ENCODE measurements around the gene C4orf50. TPM values are rescaled to one million over a fixed set of nuclear protein-coding genes. Genes with fewer than 3 reads are reported as not detected.
A peak's percentile ranks its signal among the peaks of the same experiment; 100 is the strongest.

The C4orf50 gene
- total RNA-seq, 1 donor from 2014 or later, result 0.05 TPM

- Mint-ChIP-seq H3K27ac (ENCODE audit: unreplicated experiment) (no peak overlapping the region), H3K4me1 (ENCODE audit: unreplicated experiment) (peaks cover 9% of the 10 kb centered on the region), H3K27me3 (ENCODE audit: unreplicated experiment) (peaks cover 1% of the 10 kb centered on the region), H3K36me3 (ENCODE audit: low read depth, unreplicated experiment) (peaks cover 5% of the 10 kb centered on the region), H3K4me3 (ENCODE audit: unreplicated experiment) (no peak overlapping the region), H3K9me3 (ENCODE audit: unreplicated experiment) (no peaks in the 10 kb centered on the region)
- TF ChIP-seq, protein P1, sequence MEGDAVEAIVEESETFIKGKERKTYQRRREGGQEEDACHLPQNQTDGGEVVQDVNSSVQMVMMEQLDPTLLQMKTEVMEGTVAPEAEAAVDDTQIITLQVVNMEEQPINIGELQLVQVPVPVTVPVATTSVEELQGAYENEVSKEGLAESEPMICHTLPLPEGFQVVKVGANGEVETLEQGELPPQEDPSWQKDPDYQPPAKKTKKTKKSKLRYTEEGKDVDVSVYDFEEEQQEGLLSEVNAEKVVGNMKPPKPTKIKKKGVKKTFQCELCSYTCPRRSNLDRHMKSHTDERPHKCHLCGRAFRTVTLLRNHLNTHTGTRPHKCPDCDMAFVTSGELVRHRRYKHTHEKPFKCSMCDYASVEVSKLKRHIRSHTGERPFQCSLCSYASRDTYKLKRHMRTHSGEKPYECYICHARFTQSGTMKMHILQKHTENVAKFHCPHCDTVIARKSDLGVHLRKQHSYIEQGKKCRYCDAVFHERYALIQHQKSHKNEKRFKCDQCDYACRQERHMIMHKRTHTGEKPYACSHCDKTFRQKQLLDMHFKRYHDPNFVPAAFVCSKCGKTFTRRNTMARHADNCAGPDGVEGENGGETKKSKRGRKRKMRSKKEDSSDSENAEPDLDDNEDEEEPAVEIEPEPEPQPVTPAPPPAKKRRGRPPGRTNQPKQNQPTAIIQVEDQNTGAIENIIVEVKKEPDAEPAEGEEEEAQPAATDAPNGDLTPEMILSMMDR (IDR thresholded peaks at IDR 0.05; ENCODE audit: unreplicated experiment), result no peak
- no peak for DNase-seq (ENCODE audit: low spot score)
Measured at GRCh38 chr4:6020613-6021012, 2.4 kb upstream of the C4orf50 start.

DNA sequence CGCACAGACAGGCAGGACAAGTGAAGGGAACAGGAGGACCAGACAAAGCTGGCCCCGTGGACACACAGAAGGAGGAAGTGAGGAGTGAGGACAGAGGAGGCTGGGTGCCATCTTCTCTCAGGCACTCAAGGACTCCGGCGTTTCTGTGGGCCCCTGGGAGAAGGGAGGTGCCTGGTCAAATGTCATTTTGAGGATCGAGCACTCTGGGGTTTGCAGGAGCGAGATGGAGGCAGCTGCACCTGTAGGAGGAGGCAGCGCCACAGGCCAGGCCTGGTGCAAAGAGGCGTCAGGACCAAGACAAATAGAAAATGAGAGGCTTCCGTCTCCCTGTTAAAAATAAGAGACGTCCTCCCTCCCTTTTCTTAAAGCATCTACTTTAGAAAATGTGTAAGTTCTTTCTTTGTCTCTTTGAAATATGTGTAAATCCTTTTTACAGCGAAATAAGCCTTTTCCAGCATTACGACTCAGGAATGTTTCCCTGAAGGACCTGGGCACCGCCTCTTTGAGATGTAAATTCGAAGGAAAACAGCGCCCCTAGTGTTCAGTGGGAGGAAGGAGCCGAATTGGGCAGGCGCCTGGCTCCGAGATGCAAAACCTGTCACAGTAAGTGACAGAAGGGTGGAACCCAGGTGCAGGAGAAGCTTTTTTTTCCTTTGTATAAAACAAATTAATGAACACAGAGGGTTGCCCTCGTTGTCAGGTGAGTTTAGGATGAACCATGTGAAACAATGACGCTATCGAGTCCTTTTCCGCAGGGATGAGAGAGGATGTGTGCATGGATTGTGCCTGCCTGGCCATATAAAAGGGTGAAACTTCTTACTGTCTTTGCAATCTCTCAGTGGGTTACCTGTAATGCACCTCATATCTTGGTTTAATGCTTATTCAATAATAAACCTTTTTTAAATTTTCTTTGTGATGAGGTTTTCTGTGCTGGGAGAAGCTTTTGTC is 1.4 kb upstream of the C4orf50 start:
- Mint-ChIP-seq H3K27me3 (ENCODE audit: unreplicated experiment) (peaks cover 1% of the 10 kb centered on the region), H3K36me3 (ENCODE audit: low read depth, unreplicated experiment) (peaks cover 5% of the 10 kb centered on the region), H3K9me3 (ENCODE audit: unreplicated experiment) (no peaks in the 10 kb centered on the region), H3K4me3 (ENCODE audit: unreplicated experiment) (no peak overlapping the region), H3K4me1 (ENCODE audit: unreplicated experiment) (peaks cover 9% of the 10 kb centered on the region), H3K27ac (ENCODE audit: unreplicated experiment) (no peak overlapping the region)
- DNase-seq (ENCODE audit: low spot score), result peak; percentile 71
- TF ChIP-seq, protein P1 (IDR thresholded peaks at IDR 0.05; ENCODE audit: unreplicated experiment), result peak; percentile 88

- no peak for DNase-seq (ENCODE audit: low spot score)
- Mint-ChIP-seq H3K9me3 (ENCODE audit: unreplicated experiment) (no peaks in the 10 kb centered on the region), H3K4me1 (ENCODE audit: unreplicated experiment) (no peaks in the 10 kb centered on the region), H3K27me3 (ENCODE audit: unreplicated experiment) (peaks cover 1% of the 10 kb centered on the region), H3K27ac (ENCODE audit: unreplicated experiment) (no peak overlapping the region), H3K4me3 (ENCODE audit: unreplicated experiment) (no peak overlapping the region), H3K36me3 (ENCODE audit: low read depth, unreplicated experiment) (peaks cover 5% of the 10 kb centered on the region)
- TF ChIP-seq, protein P1 (IDR thresholded peaks at IDR 0.05; ENCODE audit: unreplicated experiment), result no peak
Measured at GRCh38 chr4:6017800-6018199, 431 bp downstream of the C4orf50 start.

DNA sequence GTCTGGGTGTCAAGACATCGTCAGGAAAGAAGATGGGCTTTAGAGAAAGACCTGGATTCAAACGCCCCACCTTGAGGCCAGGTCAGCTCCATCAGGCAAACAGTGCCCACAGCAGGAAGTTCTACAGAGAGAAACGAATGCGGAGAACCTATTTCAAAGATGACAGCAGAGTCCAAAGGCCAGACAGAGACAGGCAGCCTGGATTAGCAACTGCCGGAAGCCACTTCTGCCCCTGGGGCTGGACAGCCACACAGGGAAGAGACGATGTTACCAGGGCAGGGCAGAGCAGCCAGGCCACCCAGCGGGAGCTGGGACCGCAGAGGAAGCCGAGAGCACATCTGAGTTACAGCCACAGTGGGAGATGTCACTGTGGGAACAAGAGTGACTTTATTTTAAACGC is 1.2 kb downstream of the C4orf50 start:
- Mint-ChIP-seq H3K27me3 (ENCODE audit: unreplicated experiment) (peaks cover 1% of the 10 kb centered on the region), H3K27ac (ENCODE audit: unreplicated experiment) (no peak overlapping the region), H3K9me3 (ENCODE audit: unreplicated experiment) (no peaks in the 10 kb centered on the region), H3K4me1 (ENCODE audit: unreplicated experiment) (no peaks in the 10 kb centered on the region), H3K4me3 (ENCODE audit: unreplicated experiment) (no peak overlapping the region), H3K36me3 (ENCODE audit: low read depth, unreplicated experiment) (peaks cover 5% of the 10 kb centered on the region)
- no peak for DNase-seq (ENCODE audit: low spot score)
- TF ChIP-seq, protein P1 (IDR thresholded peaks at IDR 0.05; ENCODE audit: unreplicated experiment), result no peak

DNA sequence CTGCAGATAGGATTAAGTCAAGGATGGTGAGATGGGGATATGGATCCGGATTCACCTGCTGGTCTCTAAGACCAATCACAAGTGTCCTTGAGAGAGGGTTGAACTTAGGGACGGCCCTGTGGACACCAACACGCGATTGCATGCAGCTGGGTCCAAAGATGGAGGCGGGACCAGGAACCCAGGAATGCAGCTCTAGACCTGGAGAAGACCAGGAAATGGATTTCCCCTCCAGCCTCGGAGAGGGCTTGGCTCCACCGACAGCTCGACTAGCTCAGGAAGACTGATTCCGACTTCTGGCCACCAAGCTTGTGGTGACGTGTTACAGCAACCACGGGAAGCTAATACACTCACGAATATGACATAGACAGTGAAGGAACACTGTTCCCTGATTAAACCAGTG is 4.7 kb downstream of the C4orf50 start:
- Mint-ChIP-seq H3K27me3 (ENCODE audit: unreplicated experiment) (peaks cover 8% of the 10 kb centered on the region), H3K27ac (ENCODE audit: unreplicated experiment) (no peak overlapping the region), H3K4me3 (ENCODE audit: unreplicated experiment) (no peak overlapping the region), H3K9me3 (ENCODE audit: unreplicated experiment) (no peaks in the 10 kb centered on the region), H3K36me3 (ENCODE audit: low read depth, unreplicated experiment) (no peaks in the 10 kb centered on the region), H3K4me1 (ENCODE audit: unreplicated experiment) (peaks cover 8% of the 10 kb centered on the region)
- DNase-seq (ENCODE audit: low spot score), result no peak
- TF ChIP-seq, protein P1 (IDR thresholded peaks at IDR 0.05; ENCODE audit: unreplicated experiment), result no peak
